HG03565 (cell line): ENCODE measurements around the gene ATP5F1B.

ENCODE experiments used
- ATAC-seq: cut with Tn5 transposase; IDR thresholded peaks from one replicate; pipeline ENCODE4 v1.9.1; 2021; ENCODE audit warnings: mild to moderate bottlenecking, moderate library complexity; ENCODE audit not compliant: unreplicated experiment

ATP5F1B gene

GRCh38 chr12:56645717-56646446 is at the start of gene ATP5F1B:
Gene ATP5F1B, minus strand, starts transcription at chr12:56645984. Its CDS starts 21 bp downstream, at chr12:56645963.
- ATAC-seq: peak; percentile 97

DNA sequence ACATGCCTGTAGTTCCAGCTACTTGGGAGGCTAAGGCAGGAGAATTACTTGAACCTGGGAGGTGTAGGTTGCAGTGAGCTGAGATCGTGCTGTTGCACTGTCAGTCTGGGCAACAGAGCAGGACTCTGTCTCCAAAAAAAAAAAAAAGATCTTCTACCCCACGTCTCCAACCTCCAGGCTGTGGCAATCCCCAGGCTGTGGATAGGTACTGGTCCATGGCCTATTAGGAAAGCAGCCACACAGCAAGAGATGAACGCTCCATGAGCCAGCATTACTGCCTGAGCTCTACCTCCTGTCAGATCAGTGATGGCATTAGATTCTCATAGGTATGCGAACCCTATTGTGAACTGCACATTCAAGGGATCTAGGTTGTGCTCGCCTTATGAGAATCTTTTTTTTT is 48.4 kb upstream of the ATP5F1B start:
- no peak for ATAC-seq

DNA sequence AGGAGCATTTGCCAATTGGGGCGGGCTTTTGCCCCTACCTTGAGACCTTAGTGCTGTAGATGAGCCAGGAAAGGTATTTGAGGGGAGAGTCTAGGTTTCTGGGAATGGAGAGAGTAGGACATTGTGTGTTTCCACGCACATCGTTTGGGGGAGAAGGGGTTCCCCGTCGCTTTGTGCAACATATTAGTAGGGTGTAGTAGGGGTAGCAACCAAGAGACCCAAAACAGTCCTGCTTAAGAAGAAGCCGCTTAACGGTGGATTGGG is 43.0 kb upstream of the ATP5F1B start:
- ATAC-seq: no peak

GRCh38 chr12:56688129-56688845 is 42.5 kb upstream of the ATP5F1B start, which contains the start of gene PTGES3:
Gene PTGES3, minus strand, starts transcription at chr12:56688284. Its CDS starts 285 bp downstream, at chr12:56687999.
- ATAC-seq: peak; percentile 47

GRCh38 chr12:56687223-56688128 is 41.7 kb upstream of the ATP5F1B start:
- peak; percentile 5 for ATAC-seq

- no peak for ATAC-seq
Measured at GRCh38 chr12:56684745-56685359, 39.1 kb upstream of the ATP5F1B start.

DNA sequence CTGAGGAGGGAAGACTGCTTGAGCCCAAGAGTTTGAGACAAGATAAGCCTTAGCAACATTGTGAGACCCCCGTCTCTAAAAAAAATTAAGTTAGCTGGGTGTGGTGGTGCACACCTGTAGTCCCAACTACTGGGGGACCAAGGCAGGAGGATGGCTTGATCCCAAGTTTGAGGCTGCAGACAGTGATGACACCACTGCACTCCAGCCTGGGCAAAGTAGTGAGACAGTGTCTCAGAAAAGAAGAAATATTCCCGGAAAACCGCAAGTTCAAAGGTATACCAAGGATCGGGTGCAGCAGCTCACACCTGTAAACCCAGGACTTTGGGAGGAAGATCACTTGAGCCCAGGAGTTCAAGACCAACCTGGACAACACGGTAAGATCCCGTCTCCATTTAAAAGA is 36.5 kb upstream of the ATP5F1B start:
- no peak for ATAC-seq

- no peak for ATAC-seq
Measured at GRCh38 chr12:56679883-56680575, 34.2 kb upstream of the ATP5F1B start.

DNA sequence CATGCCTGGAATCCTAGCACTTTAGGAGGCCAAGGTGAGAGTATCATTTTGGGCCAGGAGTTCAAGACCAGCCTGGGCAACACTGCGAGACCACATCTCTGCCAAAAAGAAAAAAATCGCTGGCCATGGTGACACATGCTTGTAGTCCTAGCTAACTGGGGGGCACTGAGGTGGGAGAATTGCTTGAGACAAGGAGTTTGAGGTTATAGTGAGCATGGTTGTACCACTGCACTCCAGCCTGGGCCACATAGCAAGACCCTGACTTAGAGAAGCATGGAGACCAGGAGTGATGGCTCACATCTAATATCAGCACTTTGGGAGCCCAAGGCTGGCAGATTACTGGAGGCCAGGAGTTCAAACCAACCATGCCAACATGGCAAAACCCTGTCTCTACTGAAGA is 33.1 kb upstream of the ATP5F1B start:
- ATAC-seq: no peak

- no peak for ATAC-seq
Measured at GRCh38 chr12:56677680-56678079, 31.9 kb upstream of the ATP5F1B start.

- ATAC-seq: no peak
Measured at GRCh38 chr12:56676851-56677580, 31.2 kb upstream of the ATP5F1B start.

DNA sequence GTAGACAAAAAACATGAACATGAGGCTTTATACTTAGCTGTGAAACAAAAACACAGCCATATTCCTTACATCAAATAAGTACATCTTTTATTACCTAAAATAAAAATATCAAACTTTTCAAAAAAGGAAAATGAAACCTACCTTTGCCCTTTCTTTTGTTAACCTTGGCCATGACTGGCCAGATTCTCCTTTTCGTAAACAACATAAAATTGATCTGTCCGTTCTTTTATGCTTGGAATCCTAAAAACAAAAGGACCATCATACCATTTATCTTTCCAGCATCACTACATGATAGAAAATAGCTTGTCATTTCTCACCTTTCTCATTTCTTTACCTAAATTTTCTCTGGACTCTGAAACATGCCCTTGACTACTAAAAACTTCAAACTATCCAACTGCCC is 25.8 kb upstream of the ATP5F1B start:
- no peak for ATAC-seq

- no peak for ATAC-seq
Measured at GRCh38 chr12:56670836-56671235, 25.1 kb upstream of the ATP5F1B start.

- ATAC-seq: no peak
Measured at GRCh38 chr12:56668197-56668457, 22.3 kb upstream of the ATP5F1B start.

DNA sequence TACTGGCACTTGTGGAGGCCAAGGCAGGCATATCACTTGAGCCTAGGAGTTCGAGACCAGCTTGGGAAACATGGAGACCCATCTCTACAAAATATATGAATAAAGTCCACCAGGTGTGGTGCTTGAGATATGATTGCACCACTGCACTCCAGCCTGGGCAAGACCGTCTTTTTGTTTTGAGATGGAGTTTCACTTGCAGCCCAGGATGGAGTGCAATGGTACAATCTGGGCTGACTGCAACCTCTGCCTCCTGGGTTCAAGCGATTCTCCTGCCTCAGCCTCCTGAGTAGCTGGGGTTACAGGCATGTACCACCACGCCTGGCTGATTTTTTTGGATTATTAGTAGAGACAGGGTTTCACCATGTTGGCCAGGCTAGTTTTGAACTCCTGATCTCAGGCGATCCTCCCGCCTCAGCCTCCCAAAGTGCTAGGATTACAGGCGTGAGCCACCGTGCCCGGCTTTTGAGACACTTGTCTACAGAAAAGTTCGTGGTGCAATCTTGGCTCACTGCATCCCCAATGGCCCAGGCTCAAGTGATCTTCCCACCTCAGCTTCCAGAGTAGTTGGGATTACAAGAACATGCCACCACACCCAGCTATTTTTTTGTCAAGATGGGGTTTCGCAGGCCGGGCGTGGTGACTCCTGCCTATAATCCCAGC is 16.3 kb upstream of the ATP5F1B start:
- no peak for ATAC-seq

- ATAC-seq: no peak
Measured at GRCh38 chr12:56661560-56661959, 15.8 kb upstream of the ATP5F1B start.

DNA sequence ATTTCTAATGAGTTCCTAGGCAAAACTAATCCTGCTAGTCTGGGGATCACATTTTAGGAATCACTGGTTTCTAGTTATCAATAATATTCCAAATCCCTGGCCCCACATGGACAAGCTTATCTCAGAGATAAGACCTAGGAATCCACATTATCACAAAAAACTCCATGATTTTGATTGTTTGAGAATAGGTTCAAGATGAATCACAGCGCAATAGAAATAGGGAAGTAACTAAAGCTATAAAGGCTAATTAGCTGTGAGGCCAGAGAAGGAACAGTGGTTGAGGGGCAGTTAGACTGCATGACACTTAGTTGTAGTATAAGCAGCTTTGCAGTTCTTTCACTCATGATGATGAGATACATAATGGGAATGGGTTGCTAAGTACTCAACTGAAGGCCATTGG is 13.1 kb upstream of the ATP5F1B start:
- ATAC-seq: no peak

- ATAC-seq: no peak
Measured at GRCh38 chr12:56657416-56658379, 11.9 kb upstream of the ATP5F1B start.
